GM23338 (cell line): Measurements from ENCODE around the gene DNAI7. TPM values are rescaled to one million over a fixed set of nuclear protein-coding genes. Genes with fewer than 3 reads are reported as not detected.

Experiments used
- ATAC-seq: fragments of 200-7000 bp; cut with Tn5 transposase; 3 replicates; pipeline ENCODE4 v1.9.1; 2020
- DNase-seq: peaks from one replicate; pipeline ENCODE4 v3.0.0-alpha.2; 2015; ENCODE audit warnings: low spot score
- H2AFZ ChIP-seq: fragments of 200-600 bp; sonication (generic); 2 replicates; pipeline ENCODE4 v1.8.0; 2016; ENCODE audit warnings: antibody characterized with exemption, mild to moderate bottlenecking, moderate library complexity
- H3F3A ChIP-seq: fragments of 200-600 bp; sonication (generic); replicated peaks from 2 replicates; pipeline ENCODE4 v1.8.0; 2017; ENCODE audit warnings: antibody characterized with exemption, mixed run types, low read depth
- H3K27ac ChIP-seq: fragments of 200-600 bp; sonication (generic); 2 replicates; pipeline ENCODE4 v1.6.1; 2016; ENCODE audit warnings: low read depth
- H3K27me3 ChIP-seq: fragments of 200-600 bp; sonication (generic); 2 replicates; pipeline ENCODE4 v1.8.0; 2016; ENCODE audit warnings: mild to moderate bottlenecking, mixed run types, moderate library complexity; ENCODE audit not compliant: insufficient read depth
- H3K36me3 ChIP-seq: fragments of 200-600 bp; sonication (generic); 2 replicates; pipeline ENCODE4 v1.8.0; 2016; ENCODE audit warnings: mild to moderate bottlenecking; ENCODE audit not compliant: insufficient read depth
- H3K4me1 ChIP-seq: fragments of 200-600 bp; sonication (generic); 2 replicates; pipeline ENCODE4 v1.8.0; 2016; ENCODE audit warnings: mild to moderate bottlenecking, moderate library complexity; ENCODE audit not compliant: insufficient read depth
- H3K4me2 ChIP-seq: fragments of 200-600 bp; sonication (generic); 2 replicates; pipeline ENCODE4 v1.7.1; 2017; ENCODE audit warnings: mixed run types
- H3K4me3 ChIP-seq: fragments of 200-600 bp; sonication (generic); 2 replicates; pipeline ENCODE4 v1.6.1; 2016; ENCODE audit warnings: mixed run types
- H3K79me2 ChIP-seq: fragments of 200-600 bp; sonication (generic); replicated peaks from 2 replicates; pipeline ENCODE4 v1.8.0; 2017; ENCODE audit warnings: mild to moderate bottlenecking; ENCODE audit not compliant: insufficient read depth
- H3K9me2 ChIP-seq: fragments of 200-600 bp; sonication (generic); 2 replicates; pipeline ENCODE4 v1.8.0; 2017; ENCODE audit not compliant: insufficient read depth
- H4K20me1 ChIP-seq: fragments of 200-600 bp; sonication (generic); replicated peaks from 2 replicates; pipeline ENCODE4 v1.8.0; 2017; ENCODE audit warnings: mild to moderate bottlenecking; ENCODE audit not compliant: insufficient read depth
- H3K27ac Mint-ChIP-seq: 2 replicates; pipeline ENCODE4 v1.8.0; 2020; ENCODE audit warnings: inconsistent platforms, mild to moderate bottlenecking, moderate library complexity, mixed read lengths
- H3K27me3 Mint-ChIP-seq: 3 replicates; pipeline ENCODE4 v1.8.0; 2022; ENCODE audit warnings: low read depth, mild to moderate bottlenecking, moderate library complexity, mixed read lengths, inconsistent platforms; ENCODE audit not compliant: insufficient read depth, poor library complexity
- H3K36me3 Mint-ChIP-seq: 3 replicates; pipeline ENCODE4 v1.8.0; 2021; ENCODE audit warnings: low read depth, mild to moderate bottlenecking, inconsistent platforms, moderate library complexity, mixed read lengths
- H3K4me1 Mint-ChIP-seq: 3 replicates; pipeline ENCODE4 v1.8.0; 2020; ENCODE audit warnings: mild to moderate bottlenecking, inconsistent platforms, mixed read lengths
- H3K4me3 Mint-ChIP-seq: 3 replicates; pipeline ENCODE4 v1.8.0; 2021; ENCODE audit warnings: moderate library complexity, mild to moderate bottlenecking, inconsistent platforms, mixed read lengths
- H3K9me3 Mint-ChIP-seq: 3 replicates; pipeline ENCODE4 v1.8.0; 2020; ENCODE audit warnings: moderate library complexity, mild to moderate bottlenecking, inconsistent platforms, mixed read lengths
- CREB1 ChIP-seq: fragments of 250-450 bp; sonication (Bioruptor Pico); IDR thresholded peaks from 2 replicates; pipeline ENCODE4 v1.5.0; 2020; ENCODE audit warnings: low read depth, mild to moderate bottlenecking, moderate library complexity
- CTCF ChIP-seq, 2 experiments: fragments of 200-600 bp in 1 of 2; sonication (generic) in 1 of 2; conservative IDR thresholded peaks; 2 replicates each; pipeline versions ENCODE4 v1.5.1 to v1.6.1; 2016 to 2017; ENCODE audit warnings: antibody characterized with exemption in 2 of 2, low read depth in 2 of 2, mild to moderate bottlenecking in 2 of 2, moderate library complexity in 1 of 2
- ETS1 ChIP-seq: IDR thresholded peaks from 2 replicates; pipeline ENCODE4 v1.6.1; 2016; ENCODE audit warnings: antibody characterized with exemption
- EZH2 ChIP-seq: fragments of 200-600 bp; sonication (generic); IDR thresholded peaks from one replicate; pipeline ENCODE4 v1.8.0; 2017; ENCODE audit warnings: antibody characterized with exemption, mild to moderate bottlenecking, low read depth; ENCODE audit not compliant: unreplicated experiment
- JUNB ChIP-seq: IDR thresholded peaks from one replicate; pipeline ENCODE4 v1.6.1; 2016; ENCODE audit warnings: antibody characterized with exemption; ENCODE audit not compliant: unreplicated experiment
- NANOG ChIP-seq: IDR thresholded peaks from 2 replicates; pipeline ENCODE4 v1.6.1; 2016; ENCODE audit warnings: antibody characterized with exemption, borderline replicate concordance
- POLR2AphosphoS5 ChIP-seq: IDR thresholded peaks from 2 replicates; pipeline ENCODE4 v1.6.1; 2016; ENCODE audit warnings: antibody characterized with exemption, low read depth
- REST ChIP-seq: IDR thresholded peaks from one replicate; pipeline ENCODE4 v1.6.1; 2018; ENCODE audit warnings: antibody characterized with exemption; ENCODE audit not compliant: unreplicated experiment
- STAT1 ChIP-seq: IDR thresholded peaks from one replicate; pipeline ENCODE4 v1.6.1; 2016; ENCODE audit warnings: antibody characterized with exemption; ENCODE audit not compliant: unreplicated experiment
- ZNF114 ChIP-seq: fragments of 250-450 bp; sonication (Bioruptor Pico); IDR thresholded peaks from 2 replicates; pipeline ENCODE4 v1.5.0; 2020; ENCODE audit warnings: mild to moderate bottlenecking, moderate library complexity
- polyA plus RNA-seq: library from polyadenylated mRNA; unstranded; fragments of >200 nt; fragmentation: Nextera tagmentation; extraction: Ambion mirVana; gene quantifications from 2 replicates; pipeline ENCODE4 v1.2.1, GENCODE V29; 2016
- total RNA-seq: library from RNA; depleted of rRNA; stranded (reverse); fragments of >200 nt; shearing (Covaris generic); gene quantifications from 2 replicates; pipeline ENCODE4 v1.2.3, GENCODE V29; 2014
- TF ChIP-seq, protein P1 (sequence below): fragments of 250-450 bp; sonication (Bioruptor Pico); IDR thresholded peaks from 2 replicates; pipeline ENCODE4 v1.5.0; 2020; ENCODE audit warnings: mild to moderate bottlenecking, moderate library complexity

The DNAI7 gene
- total and polyA plus RNA-seq, 2 experiments from 2014 or later, result 0.08 TPM; not detected in 1

DNA sequence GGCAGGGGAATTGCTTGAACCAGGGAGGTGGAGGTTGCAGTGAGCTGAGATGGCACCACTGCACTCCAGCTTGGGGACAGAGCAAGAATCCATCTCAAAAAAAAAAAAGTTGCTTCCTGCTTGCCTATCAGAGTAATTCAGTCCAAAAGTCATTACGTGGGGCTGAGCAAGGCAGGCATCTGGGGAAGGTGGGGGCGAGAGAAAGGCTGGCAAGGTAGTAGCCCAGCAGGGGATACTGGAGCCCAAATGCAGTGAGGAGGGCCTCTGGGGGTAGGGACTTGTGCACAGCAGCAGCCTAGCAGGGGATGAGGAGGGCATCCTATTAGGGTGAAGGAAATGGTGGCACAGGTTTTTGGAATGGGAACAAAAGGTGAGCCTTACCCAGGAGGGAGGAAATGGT, 7.2 kb upstream of the DNAI7 start (continued):
- TF ChIP-seq, protein P1, sequence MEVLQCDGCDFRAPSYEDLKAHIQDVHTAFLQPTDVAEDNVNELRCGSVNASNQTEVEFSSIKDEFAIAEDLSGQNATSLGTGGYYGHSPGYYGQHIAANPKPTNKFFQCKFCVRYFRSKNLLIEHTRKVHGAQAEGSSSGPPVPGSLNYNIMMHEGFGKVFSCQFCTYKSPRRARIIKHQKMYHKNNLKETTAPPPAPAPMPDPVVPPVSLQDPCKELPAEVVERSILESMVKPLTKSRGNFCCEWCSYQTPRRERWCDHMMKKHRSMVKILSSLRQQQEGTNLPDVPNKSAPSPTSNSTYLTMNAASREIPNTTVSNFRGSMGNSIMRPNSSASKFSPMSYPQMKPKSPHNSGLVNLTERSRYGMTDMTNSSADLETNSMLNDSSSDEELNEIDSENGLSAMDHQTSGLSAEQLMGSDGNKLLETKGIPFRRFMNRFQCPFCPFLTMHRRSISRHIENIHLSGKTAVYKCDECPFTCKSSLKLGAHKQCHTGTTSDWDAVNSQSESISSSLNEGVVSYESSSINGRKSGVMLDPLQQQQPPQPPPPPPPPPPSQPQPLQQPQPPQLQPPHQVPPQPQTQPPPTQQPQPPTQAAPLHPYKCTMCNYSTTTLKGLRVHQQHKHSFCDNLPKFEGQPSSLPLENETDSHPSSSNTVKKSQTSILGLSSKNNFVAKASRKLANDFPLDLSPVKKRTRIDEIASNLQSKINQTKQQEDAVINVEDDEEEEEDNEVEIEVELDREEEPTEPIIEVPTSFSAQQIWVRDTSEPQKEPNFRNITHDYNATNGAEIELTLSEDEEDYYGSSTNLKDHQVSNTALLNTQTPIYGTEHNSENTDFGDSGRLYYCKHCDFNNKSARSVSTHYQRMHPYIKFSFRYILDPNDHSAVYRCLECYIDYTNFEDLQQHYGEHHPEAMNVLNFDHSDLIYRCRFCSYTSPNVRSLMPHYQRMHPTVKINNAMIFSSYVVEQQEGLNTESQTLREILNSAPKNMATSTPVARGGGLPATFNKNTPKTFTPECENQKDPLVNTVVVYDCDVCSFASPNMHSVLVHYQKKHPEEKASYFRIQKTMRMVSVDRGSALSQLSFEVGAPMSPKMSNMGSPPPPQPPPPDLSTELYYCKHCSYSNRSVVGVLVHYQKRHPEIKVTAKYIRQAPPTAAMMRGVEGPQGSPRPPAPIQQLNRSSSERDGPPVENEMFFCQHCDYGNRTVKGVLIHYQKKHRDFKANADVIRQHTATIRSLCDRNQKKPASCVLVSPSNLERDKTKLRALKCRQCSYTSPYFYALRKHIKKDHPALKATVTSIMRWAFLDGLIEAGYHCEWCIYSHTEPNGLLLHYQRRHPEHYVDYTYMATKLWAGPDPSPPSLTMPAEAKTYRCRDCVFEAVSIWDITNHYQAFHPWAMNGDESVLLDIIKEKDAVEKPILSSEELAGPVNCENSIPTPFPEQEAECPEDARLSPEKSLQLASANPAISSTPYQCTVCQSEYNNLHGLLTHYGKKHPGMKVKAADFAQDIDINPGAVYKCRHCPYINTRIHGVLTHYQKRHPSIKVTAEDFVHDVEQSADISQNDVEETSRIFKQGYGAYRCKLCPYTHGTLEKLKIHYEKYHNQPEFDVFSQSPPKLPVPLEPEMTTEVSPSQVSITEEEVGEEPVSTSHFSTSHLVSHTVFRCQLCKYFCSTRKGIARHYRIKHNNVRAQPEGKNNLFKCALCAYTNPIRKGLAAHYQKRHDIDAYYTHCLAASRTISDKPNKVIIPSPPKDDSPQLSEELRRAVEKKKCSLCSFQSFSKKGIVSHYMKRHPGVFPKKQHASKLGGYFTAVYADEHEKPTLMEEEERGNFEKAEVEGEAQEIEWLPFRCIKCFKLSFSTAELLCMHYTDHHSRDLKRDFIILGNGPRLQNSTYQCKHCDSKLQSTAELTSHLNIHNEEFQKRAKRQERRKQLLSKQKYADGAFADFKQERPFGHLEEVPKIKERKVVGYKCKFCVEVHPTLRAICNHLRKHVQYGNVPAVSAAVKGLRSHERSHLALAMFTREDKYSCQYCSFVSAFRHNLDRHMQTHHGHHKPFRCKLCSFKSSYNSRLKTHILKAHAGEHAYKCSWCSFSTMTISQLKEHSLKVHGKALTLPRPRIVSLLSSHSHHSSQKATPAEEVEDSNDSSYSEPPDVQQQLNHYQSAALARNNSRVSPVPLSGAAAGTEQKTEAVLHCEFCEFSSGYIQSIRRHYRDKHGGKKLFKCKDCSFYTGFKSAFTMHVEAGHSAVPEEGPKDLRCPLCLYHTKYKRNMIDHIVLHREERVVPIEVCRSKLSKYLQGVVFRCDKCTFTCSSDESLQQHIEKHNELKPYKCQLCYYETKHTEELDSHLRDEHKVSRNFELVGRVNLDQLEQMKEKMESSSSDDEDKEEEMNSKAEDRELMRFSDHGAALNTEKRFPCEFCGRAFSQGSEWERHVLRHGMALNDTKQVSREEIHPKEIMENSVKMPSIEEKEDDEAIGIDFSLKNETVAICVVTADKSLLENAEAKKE (CRISPR knock-in tag), result no peak
- TF ChIP-seq ETS1 (no peak), JUNB (no peak), NANOG (no peak), STAT1 (no peak), CREB1 (CRISPR knock-in tag) (no peak), ZNF114 (CRISPR knock-in tag) (no peak), POLR2AphosphoS5 (no peak)

DNA sequence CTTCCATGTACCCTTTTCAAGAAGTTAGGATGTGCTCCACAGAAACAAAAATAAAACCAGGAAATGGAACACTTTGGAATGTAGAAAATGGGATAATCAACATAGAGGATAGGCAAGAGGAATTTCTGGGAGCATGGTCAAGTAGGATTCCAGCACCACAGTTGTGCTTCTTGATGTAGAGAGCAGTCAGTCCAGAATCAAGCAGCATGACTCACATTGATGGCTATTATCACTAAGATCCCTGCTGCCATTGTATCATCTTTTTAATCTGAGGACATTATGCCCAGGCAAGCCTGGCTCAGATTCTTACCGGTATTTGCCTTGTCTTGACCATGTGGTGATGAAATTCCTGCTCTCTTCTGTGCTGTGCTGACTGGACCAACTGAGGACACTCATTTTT, 5.7 kb upstream of the DNAI7 start:
- Mint-ChIP-seq H3K27ac (no peak overlapping the region), H3K4me3 (no peak overlapping the region), H3K9me3 (no peaks in the 10 kb centered on the region), H3K27me3 (peaks cover 2% of the 10 kb centered on the region), H3K36me3 (no peaks in the 10 kb centered on the region), H3K4me1 (peaks cover 4% of the 10 kb centered on the region; the same call in 2 of the 3 replicates)
- Histone ChIP-seq H3K9me2 (no peaks in the 10 kb centered on the region), H3K36me3 (no peaks in the 10 kb centered on the region), H3K27ac (no peak overlapping the region), H3K4me3 (no peak overlapping the region), H2AFZ (no peak overlapping the region), H3K4me2 (no peak overlapping the region), H3K27me3 (no peaks in the 10 kb centered on the region), H3K79me2 (no peaks in the 10 kb centered on the region), H3F3A (no peaks in the 10 kb centered on the region), H3K4me1 (0 out of 2 replicates have a peak, but pooled peaks cover 5% of the 10 kb centered on the region), H4K20me1 (peaks cover 6% of the 10 kb centered on the region)
- DNase-seq (no peak), ATAC-seq (no peak)
- TF ChIP-seq CREB1 (CRISPR knock-in tag), result no peak
- no peak for TF ChIP-seq EZH2
- TF ChIP-seq REST, result no peak
- TF ChIP-seq CTCF (conservative IDR thresholded peaks at IDR 0.05; ENCODE audit: low read depth in 2 of 2), result no peak
